ENCODE data around the gene MYO7B.

Gene MYO7B

DNA sequence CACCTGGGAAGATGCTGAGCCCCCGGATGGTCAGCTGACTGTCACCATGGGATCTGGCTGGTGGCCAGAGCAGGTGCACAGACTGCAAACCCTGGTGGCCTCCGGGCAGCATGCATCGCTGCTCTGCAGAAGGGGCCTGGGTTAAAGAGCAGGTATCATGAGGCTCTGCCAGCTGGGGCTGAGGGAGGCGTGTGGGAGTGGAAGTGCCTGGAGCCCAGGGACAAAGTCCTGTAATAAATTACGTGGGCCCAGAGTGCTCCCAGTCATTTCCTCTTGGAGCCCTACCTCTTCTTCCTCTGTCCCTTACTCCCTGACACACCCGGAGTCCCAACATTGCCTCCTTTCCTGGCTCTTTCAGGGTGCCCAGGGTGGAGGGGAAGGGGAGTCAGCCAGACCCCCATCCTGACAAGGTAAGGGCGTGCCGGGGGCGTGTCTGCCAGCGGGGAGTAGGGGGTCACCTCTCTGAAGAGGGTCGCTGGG lies at the start of gene MYO7B:
MYO7B (plus strand) TSS at position 262 of the 480 bp plus-strand sequence. CDS start 24,040 bp downstream, outside the sequence.
- DNase-seq, result peak; percentile 22

DNA sequence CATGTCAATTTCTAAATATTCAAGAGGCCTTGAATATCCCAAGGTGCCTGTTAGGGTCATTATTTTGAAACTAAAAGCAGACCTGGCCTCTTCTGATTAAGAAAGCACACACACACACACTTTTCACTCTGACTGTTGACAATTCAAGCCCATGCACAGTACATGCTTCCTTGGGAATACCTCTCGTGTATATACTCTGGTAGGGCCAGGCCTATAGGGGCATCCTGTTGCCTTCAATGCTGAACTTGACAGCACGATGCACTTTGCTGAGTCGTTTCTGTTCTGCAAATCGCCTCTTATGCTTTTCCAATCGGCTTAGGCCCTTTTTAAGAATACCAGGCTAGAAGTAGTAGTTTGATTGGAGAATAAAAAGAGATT lies 49.8 kb upstream of the MYO7B start:
- DNase-seq, result no peak

DNA sequence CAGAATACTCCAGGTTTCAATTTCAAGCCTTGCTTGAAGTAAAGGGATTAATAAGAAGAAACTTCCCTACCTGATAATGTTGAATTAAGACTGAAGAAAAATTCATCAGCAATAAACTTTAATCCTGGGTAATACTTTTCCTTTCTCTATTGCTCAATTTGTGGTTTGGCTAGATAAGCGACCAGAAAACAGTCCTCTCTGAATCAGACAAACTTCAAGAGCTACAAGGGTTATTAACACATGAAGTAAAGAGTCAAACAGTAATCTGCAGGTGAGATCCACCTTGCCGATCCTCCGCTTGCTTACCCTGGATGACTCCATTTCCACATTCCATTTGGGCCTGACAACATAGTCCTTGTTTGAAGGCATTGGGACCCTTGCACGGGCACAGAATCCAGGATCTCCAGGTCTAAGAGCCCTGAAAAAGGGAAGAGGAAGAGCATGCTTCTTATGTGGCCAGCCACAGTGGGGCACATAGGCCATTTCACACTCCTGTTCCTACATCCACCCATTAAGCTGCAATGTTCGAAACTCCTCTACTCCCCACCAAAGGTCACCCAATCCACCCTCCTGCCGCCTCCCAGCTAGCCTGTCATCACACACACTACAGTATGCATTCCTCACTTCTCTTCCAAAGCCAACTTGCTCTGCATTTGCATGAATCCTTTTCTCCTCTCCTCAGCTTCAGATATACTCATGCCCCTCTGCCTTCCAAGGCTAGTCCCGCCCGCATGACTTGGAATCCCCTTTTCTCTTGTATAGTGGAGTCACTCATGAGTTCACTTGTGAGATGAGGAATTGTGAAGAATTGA lies 49.0 kb upstream of the MYO7B start:
- no peak for DNase-seq

DNA sequence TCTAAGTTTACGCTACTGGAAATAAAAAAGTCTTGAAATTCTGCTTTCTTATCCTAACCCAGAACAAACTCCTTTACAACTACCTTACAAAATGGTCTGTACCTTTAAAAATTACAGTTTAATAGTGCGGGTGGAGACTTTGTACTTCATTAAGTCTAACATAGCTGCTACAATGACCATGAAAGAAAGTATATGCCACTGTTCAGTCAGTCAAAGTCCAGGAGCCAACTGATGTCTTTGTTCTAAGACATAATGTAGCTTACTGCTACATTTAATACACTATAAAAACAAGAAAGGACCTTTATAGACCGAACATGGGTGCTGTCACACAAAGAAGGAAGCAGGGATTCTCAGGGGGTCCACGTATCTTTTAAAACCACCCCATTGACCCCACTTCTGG lies 45.2 kb upstream of the MYO7B start:
- DNase-seq, result no peak

DNA sequence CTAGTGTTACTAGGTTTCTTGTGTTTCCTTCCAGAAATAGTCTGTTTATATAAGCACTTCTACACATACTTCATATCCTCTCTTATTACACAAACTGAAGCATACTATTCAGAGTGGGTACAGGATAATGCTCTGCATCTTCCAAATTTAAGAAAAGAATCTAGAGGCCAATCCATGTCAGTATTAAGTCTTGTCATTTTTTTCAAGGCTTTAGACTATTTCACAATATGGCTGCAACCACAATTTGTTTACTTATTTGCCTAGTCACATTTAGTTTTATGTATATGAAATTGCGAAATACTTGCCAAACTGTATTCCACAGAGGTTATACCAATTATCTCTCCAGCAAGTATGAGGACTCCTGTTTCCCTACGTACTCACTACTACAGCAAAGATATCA lies 37.1 kb upstream of the MYO7B start:
- no peak for DNase-seq

DNA sequence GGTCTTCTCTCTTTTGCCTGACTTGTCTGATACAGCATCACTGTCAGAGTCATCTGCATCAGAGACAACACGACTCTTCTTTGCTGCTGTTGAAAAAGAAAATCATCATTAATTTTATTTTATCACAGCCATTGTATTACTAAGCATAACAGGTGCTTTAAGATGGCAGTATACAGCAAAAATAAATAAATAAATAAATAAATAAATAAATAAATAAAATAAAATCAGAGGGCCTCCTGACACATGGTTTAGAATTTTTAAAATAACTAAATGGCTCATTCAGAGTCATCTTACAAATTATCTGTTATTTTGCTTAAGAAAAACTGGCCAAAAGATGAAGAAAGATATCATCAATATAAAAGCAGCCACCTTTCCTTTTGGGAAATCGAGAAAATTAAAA lies 32.0 kb upstream of the MYO7B start:
- DNase-seq, result no peak

DNA sequence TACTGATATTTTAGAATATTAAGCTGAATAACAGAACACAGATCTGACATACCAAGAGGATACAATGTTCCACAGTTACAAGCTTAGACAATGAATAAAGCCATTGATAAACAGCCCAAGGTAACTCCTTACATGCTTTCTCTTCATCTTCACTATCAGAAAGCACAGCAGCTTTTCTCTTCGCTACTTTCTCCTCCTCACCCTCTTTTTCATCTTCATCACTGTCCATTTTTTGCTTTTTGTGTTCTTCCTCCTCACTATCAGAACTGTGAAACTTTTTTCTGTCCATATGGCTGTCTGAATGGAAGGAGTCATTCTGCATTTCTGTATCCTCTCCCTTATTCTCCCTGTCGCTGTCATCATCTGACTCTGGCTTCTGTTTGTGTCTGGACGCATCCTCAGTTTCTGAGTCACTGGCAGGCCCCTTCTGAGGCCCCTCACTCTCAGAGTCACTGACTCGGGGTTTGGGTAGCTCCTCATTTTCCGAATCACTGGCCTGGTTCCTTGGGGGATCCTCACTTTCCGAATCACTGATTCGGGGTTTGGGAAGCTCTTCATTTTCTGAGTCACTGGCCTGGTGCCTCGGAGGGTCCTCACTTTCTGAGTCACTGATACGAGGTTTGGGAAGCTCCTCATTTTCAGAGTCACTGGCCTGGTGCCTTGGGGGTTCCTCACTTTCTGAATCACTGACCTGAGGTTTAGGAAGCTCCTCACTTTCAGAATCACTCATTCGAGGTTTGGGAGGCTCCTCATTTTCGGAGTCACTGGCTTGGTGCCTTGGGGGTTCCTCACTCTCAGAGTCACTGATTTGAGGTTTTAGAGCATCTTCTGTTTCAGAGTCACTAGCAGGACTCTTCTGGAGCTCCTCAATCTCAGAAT lies 30.7 kb upstream of the MYO7B start:
- no peak for DNase-seq

DNA sequence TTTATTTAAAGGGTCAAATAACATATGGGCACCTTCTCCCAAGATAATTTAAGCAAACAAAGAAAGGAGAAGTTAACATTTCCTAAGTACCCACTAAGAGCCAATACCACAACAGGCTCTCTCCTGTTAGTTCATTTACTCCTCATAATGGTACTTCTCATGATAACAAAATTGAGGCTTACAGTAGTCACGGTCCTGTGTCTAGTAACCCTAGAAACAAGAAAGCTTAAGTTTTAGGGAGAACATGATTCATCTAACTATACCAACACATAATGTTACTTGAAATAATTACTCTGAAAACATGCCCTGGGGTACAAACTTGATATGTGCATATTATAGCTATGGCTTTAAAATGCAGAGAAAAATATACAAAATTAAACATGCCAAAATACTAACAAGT lies 29.0 kb upstream of the MYO7B start:
- no peak for DNase-seq

DNA sequence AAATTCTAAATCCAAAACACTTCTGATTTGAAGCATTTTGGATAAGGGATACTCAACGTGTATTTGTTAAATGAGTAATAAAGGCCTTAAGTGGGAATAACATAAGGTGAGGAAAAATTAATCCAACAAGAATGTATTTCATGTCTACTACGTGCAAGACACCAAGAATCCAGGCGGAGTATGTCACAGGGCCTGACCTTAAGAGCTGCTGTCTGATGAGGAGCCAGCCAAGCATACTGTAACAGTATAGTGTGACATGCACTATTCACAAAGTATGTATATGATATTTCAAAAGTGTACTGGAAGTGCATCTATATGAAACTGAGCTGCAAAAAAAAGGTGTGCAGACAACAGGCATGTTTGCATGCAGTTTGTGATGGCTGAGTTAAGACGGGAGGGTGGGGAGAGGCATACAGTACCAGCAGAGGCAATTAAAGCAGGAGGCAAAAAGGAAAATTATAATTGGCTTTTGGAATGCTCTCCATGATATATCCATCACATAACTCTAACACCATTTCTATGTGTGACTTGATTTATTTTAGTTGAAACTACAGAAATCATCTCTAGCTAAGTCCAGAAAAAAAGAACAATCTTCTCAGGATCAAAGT lies 27.4 kb upstream of the MYO7B start:
- no peak for DNase-seq

DNA sequence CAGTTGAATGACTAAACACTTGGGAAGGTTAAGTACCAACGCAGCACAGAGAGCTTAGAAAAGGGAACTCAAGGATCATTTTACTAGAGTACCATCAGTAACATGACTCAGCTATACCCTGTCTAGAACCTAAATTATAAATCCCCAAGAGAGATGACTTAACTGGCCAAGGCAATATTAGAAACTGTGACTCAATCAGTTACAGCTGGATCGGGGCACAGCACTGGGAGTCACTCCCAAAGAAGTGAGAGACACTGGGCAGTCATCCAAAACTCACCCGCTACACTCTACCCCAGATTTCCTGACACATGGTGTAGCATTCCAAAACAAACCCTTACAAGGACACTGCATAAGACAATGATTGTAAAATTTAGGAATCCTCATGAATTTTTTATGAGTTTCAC lies 26.9 kb upstream of the MYO7B start:
- DNase-seq, result peak; percentile 33

DNA sequence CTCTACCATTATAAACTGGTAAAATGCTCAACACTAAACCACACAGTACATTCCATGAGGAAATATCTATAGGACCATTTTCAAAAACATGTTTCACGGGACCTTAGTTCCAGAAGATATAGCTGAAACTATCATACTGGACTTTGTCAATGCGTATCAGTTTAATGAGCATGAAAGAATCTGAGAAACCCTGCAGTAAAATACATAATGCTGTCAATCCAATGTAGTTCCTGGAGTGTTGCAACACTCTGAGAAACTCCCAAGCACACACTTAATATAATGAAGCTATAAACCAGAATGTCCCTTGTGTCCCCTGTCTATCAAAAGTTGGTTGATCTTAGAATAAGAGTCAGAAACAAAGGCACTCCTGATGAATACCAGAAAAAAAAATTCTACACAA lies 25.4 kb upstream of the MYO7B start:
- DNase-seq, result no peak

DNA sequence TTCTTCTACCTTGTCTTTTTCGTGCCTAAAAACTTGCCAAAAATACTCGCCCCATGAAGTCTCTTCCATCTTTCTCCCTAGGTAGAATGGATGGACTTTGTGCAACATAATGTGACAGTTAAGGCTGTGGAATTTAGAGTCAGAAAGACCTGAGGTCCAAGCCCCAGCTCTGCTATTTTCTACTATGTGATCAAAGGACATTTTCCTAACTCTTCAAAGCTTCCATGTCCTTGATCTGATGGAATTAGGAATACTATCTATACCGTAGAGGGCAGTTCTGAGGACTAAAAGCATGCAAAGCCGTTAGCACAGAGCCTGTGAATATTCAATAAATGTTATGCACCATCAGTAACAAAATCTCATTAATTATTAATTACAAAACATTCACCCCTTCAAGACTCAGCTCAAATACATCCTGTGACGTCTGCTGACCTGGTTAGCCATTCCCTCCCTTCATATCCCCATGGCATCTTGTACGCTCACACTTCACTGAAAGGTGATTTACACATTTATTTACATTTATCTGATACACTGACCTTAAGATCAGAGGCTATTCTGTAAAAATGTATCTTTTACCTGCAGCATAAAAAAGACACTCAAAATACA lies 24.3 kb upstream of the MYO7B start:
- DNase-seq, result no peak

DNA sequence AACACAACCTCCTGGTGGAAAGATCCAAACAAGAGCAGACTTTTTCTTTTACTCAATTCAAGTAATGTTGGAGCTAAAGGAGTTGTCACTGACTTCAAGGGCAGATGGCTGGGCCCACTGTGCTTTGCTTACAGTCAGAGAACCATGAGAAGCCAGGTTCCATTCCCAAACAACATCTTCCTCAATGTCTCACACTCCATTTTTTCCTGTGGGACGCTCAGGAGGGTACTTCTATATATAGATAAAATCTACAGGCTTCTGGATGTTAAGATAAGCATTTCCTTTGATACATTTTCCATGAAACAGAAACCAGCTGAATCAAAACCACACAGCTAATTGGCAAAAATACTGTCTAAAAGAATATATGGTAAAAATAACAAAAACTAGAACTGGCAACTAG lies 23.6 kb upstream of the MYO7B start:
- DNase-seq, result no peak

DNA sequence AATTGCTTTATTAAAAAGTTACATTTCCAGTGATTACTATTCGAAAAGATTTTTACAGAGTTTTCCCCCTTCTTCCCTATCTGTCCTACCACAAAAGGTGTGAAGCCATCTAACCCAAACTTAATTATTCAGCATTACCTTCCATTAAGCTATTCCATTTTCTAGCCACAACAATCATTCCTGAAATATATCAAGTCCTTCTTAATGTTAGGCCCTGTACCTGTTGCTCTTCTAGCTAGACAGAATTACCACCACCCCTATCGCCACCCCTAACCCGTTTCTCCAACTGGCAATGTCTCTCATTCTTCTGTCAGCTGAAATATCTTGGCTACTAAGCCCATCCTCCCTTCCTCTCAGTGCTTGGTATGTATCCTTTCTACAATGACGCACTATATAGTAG lies 23.1 kb upstream of the MYO7B start:
- no peak for DNase-seq

DNA sequence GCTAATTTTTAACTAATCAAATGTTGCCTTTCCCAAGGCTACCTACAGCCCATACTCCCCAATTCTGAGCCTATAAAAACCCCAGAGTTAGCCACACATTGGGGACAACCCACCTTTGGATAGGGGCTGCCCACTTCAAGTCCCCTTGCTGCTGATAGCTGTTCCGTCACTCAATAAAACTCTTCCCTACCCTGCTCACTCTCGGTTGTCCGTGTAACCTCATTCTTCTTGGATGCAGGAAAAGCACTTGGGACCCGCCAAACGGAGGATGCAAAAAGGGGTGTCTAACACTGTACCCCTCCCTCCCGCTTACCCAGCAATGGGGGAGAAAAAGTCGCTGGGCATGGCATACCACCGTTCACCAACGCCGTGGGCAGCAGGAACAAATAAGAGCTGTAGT lies 21.4 kb upstream of the MYO7B start:
- no peak for DNase-seq

DNA sequence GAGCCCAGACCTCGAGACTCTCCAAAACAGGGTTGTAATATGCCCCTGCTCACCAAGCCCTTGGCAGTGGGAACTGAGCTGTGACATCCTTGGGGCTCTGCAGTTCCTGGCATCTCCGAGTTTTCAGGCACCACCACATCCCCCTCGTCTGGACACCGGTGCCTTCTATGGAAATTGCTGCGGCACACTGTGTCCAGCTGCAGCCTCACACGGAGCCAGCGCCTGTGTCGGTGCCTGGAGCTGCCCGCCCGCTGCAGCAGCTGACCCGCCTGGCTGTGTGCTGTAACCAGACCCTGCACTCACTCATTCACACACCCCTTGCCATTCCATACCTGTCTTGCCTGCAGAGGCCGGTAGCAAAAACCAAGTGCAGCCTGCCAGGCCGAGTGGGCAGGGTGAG lies 21.0 kb upstream of the MYO7B start:
- no peak for DNase-seq

DNA sequence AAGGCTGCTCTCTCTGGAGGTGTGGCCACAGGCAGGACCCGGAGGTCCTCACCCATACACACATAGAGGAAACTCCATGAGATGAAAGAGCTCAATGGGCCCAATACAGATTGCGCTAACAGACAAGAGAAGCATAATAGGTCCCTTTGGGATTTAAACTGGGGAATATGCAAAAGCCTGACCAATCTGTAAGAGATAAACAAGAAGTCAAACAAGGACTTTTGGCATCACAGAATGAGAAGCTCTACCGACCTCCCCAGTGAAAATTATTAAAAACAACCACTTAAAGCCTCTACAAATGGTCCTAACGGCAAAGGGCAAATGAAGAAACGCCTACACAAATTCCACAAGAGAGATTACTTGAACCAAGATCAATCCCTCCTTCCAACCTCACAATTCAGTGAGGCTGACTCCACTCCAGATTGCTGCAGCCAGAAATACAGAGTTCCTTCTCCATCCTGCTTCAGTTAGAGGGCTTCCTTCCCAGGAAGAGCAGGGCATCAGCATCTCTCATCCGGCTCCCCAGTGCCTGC lies 20.0 kb upstream of the MYO7B start:
- DNase-seq, result no peak

DNA sequence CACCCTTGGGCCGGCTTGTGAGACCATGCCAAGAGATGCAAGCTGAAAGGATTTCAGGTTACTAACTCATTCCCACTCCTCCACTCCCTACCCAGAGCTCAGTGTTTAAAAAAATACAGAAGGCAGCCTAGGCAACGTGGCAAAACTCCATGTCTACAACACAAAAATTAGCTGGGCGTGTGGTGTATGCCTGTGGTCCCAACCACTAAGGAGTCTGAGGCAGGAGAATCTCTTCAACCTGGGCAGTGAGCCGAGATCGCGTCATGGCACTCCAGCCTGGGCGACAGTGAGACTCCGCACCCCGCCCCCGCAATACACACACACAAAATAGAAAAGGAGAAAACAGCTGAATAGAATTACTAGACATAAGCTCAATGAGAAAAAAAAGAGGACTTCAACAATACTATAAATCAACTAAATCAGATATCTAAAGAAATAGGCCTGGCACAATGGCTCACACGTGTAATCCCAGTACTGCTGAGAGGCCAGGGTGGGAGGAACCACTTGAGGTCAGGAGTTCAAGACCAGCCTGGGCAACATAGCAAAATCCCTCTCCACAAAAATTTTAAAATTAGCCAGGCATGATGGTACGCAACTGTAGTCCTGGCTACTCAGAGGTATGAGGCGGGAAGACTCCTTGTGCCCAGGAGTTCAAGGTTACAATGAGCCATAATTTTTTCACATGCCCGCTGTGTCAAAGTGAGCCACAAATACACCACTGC lies 19.3 kb upstream of the MYO7B start:
- no peak for DNase-seq

DNA sequence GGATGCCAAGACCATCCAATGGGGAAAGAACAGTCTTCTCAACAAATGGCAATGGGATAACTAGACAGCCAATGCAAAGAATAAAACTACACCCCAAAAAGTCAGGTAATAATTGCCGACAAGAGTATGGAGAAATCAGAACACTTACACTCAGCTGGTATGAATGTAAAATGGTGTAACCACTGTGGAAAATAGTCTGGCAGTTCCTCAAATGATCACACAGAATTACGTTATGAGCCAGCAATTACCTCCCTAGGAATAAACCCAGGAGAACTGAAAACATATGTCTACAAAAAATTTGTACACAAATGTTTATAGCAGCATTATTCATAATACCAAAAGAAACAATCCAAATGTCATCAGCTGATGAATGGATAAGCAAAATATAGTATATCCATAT lies 18.0 kb upstream of the MYO7B start:
- no peak for DNase-seq

DNA sequence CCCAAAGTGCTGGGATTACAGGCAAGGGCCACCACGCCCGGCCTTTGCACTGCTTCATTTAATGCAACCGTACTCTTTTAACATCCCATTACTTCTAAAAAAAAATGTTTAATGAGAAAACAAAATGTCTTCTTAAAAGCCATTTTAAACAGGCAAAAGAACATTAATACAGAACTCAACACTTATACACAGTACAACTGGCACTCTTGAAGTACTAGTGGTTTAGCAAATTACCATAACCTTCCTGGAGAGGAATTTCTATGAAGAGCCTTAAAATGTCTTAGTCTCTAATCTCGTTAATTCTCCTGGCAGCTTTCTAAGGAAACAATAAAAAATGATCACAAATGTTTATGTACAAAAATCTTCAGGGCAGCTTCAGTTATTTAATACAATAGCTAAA lies 15.1 kb upstream of the MYO7B start:
- DNase-seq, result no peak

DNA sequence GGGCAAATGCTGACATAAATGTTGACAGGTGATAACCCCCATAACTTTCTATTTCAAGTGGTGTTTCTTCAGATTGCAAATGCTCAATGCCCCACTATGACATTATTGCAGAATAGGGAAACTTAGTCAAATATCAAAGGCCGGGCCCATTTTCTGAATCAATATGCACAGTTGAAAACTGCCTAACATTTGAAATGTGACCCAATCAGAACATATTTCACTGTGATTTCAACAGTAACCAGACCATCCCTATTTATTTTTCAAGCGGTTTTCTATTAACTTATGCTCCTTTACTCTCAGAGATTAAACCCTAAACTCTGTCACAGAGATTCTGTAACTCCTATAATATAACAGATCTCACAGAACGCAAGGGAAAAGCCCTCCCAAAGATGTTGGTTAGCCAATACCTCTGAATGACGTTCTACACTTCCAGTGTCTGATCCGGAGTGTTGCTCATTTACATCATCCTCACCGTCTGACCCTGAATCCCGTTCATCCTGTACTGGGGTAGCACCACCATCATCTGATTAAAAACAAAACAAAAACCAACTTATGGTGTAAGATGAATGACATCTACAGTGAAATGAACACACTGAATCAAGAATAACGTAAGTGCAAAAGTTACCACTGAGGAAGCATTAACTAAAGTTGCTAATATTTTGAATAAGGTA lies 12.1 kb upstream of the MYO7B start:
- DNase-seq, result no peak

All from SHP77 treated with DMSO at 0.1 percent for 48 hours (cell line).